Panc1 (cell line): ENCODE measurements around the gene C5. TPM values are rescaled to one million over a fixed set of nuclear protein-coding genes. Genes with fewer than 3 reads are reported as not detected.

Experiments
- ATAC-seq: fragments of 200-7000 bp; cut with Tn5 transposase; 2 replicates; pipeline ENCODE4 v1.9.1; 2020; ENCODE audit warnings: mild to moderate bottlenecking, moderate library complexity
- BruUV-seq: library from RNA; stranded (reverse); fragments of 400-500 nt; replicated peaks from 2 replicates; lab custom pipeline; 2021; lab: Mats Ljungman, UMichigan
- CTCF ChIA-PET: fragments of 300-600 bp; sonication (Branson Sonifier 250); formaldehyde crosslinking; loops from one replicate; lab custom pipeline; 2022; ENCODE audit warnings: antibody characterized with exemption; lab: Charles Lee
- POLR2A ChIA-PET: fragments of 300-600 bp; sonication (Branson Sonifier 250); formaldehyde crosslinking; loops from one replicate; lab custom pipeline; 2022; ENCODE audit warnings: antibody characterized with exemption; lab: Charles Lee
- DNase-seq: peaks from one replicate; pipeline ENCODE4 v3.0.0-alpha.2; 2010; ENCODE audit warnings: low read depth, low spot score
- H3K27ac ChIP-seq: 2 replicates; pipeline ENCODE4 v1.5.1; 2011; ENCODE audit warnings: mild to moderate bottlenecking, low read length, inconsistent platforms
- H3K27me3 ChIP-seq: fragments of 200-500 bp; sonication (Bioruptor generic); 2 replicates; pipeline ENCODE4 v1.6.0; 2014; ENCODE audit warnings: low read length, inconsistent platforms; ENCODE audit not compliant: control insufficient read depth, insufficient read depth
- H3K36me3 ChIP-seq: fragments of 200-500 bp; sonication (Bioruptor generic); 2 replicates; pipeline ENCODE4 v1.5.1; 2014; ENCODE audit warnings: inconsistent platforms, mild to moderate bottlenecking, low read length, moderate library complexity; ENCODE audit not compliant: control insufficient read depth, insufficient read depth
- H3K4me1 ChIP-seq: 2 replicates; pipeline ENCODE4 v1.5.1; 2011; ENCODE audit warnings: inconsistent platforms, mild to moderate bottlenecking, low read length, moderate library complexity; ENCODE audit not compliant: control insufficient read depth, insufficient read depth
- H3K4me3 ChIP-seq, 2 experiments: 2 replicates each; pipeline ENCODE4 v1.5.1; 2011 to 2012; ENCODE audit warnings: low read depth in 2 of 2, low read length in 2 of 2, mild to moderate bottlenecking in 2 of 2, inconsistent platforms in 1 of 2, moderate library complexity in 1 of 2
- H3K9me3 ChIP-seq: fragments of 200-500 bp; sonication (Bioruptor generic); 2 replicates; pipeline ENCODE4 v1.5.1; 2014; ENCODE audit warnings: low read depth, mild to moderate bottlenecking, inconsistent platforms, low read length, moderate library complexity; ENCODE audit not compliant: control insufficient read depth, insufficient read depth
- POLR2AphosphoS5 ChIP-seq: IDR thresholded peaks from 2 replicates; pipeline ENCODE4 v1.6.1; 2012; ENCODE audit warnings: mild to moderate bottlenecking, low read depth, low read length, moderate library complexity
- SIN3A ChIP-seq: IDR thresholded peaks from 2 replicates; pipeline ENCODE4 v1.6.1; 2012; ENCODE audit warnings: low read depth, mild to moderate bottlenecking, low read length, moderate library complexity, borderline replicate concordance; ENCODE audit not compliant: insufficient read depth
- TCF7L2 ChIP-seq: IDR thresholded peaks from 2 replicates; pipeline ENCODE4 v1.6.1; 2011; ENCODE audit warnings: mild to moderate bottlenecking, low read depth, low read length, inconsistent platforms
- in situ Hi-C: cut with HindIII; loops from 2 replicates; pipeline ENCODE4 v1.10.0; 2016; ENCODE audit warnings: low sequenced_read_pairs, low pct_unique_long_range_greater_than_20kb
- intact Hi-C: fragments of 100-400 bp; cut with micrococcal nuclease; formaldehyde crosslinking; loops from one replicate; pipeline ENCODE4 v1.10.0; 2022; ENCODE audit not compliant: unreplicated experiment
- total RNA-seq: library from RNA; stranded (reverse); gene quantifications from one replicate; pipeline ENCODE4 v1.2.1, GENCODE V29; 2021; ENCODE audit not compliant: unreplicated experiment
- TF ChIP-seq, protein P1 (sequence below), 2 experiments: IDR thresholded peaks; 2 replicates each; pipeline ENCODE4 v1.6.1; 2011 to 2012; ENCODE audit warnings: low read depth in 2 of 2, control low read depth in 1 of 2, low read length in 1 of 2, mild to moderate bottlenecking in 1 of 2, moderate library complexity in 1 of 2; ENCODE audit not compliant: insufficient read depth in 1 of 2
- TF ChIP-seq, protein P2 (sequence below): fragments of 450-650 bp; IDR thresholded peaks from 2 replicates; pipeline ENCODE4 v1.5.1; 2017; ENCODE audit warnings: mild to moderate bottlenecking

Gene C5
- total RNA-seq, 1 experiment from 2014 or later = 1.6 TPM

DNA sequence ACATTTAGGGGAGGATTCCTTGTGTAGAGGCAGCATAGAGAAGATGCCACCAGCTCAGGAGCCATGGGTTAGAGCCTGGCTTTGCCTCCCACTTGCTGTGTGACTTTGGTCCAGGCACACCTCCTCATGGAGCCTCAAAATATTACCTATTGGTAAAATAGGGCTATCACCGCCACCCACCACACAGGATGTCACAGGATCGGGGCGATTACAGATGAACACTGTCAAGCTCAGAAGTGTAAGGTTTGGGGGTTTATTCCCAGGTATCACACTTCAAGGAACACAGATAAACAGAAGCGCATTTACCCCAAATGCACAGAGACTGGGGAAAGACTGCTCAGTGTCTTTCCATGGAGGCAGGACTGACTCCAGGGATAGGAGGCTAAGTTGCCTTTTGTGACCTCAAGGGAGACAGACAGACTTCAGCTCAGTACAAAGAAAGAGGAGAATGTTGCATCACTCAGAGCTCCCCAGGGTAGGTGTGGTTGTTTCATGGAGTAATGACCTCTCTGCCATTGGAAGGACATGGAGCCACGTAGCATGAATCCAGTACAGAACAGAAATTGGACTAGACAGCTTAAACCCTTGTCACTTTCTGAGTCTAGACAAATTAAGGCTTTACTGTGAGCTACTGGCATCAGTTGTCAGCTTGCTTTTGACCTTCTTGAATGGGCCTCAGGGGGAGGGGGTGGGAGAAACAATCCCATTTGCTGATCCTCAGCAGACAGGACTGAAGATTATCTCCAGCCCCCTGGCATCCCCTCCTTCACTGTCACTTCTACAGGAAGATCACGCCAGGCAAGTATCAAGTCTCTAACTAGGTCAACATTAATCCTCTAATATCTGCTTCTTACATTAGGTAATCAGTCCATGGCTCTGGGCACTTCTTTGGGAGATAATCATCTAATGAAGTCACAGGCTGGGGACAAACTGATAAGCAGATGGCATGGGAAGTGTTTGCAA lies 130.0 kb downstream of the C5 start:
- Histone ChIP-seq H3K27ac (no peak overlapping the region), H3K4me1 (peaks cover 3% of the 10 kb centered on the region; the same call in 1 of the 2 replicates), H3K4me3 (no peak overlapping the region), H3K27me3 (no peaks in the 10 kb centered on the region), H3K36me3 (no peaks in the 10 kb centered on the region), H3K9me3 (no peaks in the 10 kb centered on the region)
- intact Hi-C loops = no loop called here
- in situ Hi-C loops = no loop called here
- TF ChIP-seq SIN3A (no peak), TCF7L2 (no peak), POLR2AphosphoS5 (no peak)
- TF ChIP-seq, protein P1, sequence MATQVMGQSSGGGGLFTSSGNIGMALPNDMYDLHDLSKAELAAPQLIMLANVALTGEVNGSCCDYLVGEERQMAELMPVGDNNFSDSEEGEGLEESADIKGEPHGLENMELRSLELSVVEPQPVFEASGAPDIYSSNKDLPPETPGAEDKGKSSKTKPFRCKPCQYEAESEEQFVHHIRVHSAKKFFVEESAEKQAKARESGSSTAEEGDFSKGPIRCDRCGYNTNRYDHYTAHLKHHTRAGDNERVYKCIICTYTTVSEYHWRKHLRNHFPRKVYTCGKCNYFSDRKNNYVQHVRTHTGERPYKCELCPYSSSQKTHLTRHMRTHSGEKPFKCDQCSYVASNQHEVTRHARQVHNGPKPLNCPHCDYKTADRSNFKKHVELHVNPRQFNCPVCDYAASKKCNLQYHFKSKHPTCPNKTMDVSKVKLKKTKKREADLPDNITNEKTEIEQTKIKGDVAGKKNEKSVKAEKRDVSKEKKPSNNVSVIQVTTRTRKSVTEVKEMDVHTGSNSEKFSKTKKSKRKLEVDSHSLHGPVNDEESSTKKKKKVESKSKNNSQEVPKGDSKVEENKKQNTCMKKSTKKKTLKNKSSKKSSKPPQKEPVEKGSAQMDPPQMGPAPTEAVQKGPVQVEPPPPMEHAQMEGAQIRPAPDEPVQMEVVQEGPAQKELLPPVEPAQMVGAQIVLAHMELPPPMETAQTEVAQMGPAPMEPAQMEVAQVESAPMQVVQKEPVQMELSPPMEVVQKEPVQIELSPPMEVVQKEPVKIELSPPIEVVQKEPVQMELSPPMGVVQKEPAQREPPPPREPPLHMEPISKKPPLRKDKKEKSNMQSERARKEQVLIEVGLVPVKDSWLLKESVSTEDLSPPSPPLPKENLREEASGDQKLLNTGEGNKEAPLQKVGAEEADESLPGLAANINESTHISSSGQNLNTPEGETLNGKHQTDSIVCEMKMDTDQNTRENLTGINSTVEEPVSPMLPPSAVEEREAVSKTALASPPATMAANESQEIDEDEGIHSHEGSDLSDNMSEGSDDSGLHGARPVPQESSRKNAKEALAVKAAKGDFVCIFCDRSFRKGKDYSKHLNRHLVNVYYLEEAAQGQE (IDR thresholded peaks at IDR 0.05; ENCODE audit: insufficient read depth in 1 of 2, low read depth in 2 of 2, low read length in 1 of 2) = no peak
- TF ChIP-seq, protein P2, sequence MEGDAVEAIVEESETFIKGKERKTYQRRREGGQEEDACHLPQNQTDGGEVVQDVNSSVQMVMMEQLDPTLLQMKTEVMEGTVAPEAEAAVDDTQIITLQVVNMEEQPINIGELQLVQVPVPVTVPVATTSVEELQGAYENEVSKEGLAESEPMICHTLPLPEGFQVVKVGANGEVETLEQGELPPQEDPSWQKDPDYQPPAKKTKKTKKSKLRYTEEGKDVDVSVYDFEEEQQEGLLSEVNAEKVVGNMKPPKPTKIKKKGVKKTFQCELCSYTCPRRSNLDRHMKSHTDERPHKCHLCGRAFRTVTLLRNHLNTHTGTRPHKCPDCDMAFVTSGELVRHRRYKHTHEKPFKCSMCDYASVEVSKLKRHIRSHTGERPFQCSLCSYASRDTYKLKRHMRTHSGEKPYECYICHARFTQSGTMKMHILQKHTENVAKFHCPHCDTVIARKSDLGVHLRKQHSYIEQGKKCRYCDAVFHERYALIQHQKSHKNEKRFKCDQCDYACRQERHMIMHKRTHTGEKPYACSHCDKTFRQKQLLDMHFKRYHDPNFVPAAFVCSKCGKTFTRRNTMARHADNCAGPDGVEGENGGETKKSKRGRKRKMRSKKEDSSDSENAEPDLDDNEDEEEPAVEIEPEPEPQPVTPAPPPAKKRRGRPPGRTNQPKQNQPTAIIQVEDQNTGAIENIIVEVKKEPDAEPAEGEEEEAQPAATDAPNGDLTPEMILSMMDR = no peak
- ChIA-PET CTCF (no interaction called here), POLR2A (interaction anchor here (0.6 kb wide), 1 partner anchor 159 kb away, joined by 6 read pairs; no protein-coding TSS in a partner anchor)
- BruUV-seq = no TSS peak
- ATAC-seq (no peak), DNase-seq (no peak)

DNA sequence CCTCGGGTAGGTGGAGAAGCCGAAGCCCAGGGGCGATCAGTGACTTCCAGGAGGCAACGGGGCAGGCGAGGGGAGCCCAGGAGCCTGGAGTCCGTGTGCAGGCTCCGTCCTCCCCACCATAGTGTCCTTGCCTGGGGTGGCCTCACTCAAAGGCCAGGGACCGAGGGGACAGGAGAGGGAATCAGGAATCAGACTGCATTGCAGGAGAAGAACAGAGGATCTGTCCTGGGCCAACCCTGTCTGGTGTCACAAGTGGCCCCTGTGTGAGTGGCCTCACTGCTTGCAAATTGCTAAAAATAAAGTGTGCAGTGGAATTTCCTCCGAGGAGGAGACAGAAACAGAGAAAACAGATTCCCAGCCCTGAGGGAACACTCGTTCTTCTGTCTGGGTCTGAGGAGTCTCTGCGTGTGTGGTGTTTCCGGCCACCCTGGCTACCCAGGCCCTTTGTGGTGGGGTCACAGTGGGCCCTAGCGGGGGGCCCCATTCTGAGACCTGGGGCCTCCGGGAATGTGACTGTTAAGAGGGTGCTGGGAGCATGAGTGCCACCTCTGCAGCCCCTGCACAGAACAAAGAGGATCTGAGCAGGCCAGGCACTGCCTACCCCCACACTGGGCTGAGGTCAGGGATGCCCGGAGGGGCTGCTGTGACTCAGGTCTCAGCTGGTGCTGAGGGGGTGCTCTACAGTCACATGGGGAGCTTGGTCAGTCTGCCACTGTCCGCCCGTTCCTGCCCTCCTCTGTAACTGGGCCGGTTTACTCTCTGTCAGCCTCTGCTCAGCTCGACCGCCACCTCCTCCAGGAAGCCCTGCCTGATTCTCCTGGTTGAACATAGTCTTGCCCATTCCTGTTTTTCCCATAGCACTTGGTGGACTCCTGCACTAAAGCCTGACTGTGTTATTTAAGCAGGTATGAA lies 130.9 kb downstream of the C5 start:
- CTCF ChIA-PET = no interaction called here
- intact Hi-C loops (no loop called here), in situ Hi-C loops (no loop called here)
- peaks cover 3% of the 10 kb centered on the region; the same call in 1 of the 2 replicates for H3K4me1 ChIP-seq
- H3K27me3 ChIP-seq = no peaks in the 10 kb centered on the region
- no peak overlapping the region for H3K4me3 ChIP-seq
- no TSS peak for BruUV-seq
- H3K27ac ChIP-seq = no peak overlapping the region
- TF ChIP-seq POLR2AphosphoS5 = no peak
- TF ChIP-seq TCF7L2 = no peak
- TF ChIP-seq, protein P2 = no peak
- no peak for TF ChIP-seq SIN3A
- TF ChIP-seq, protein P1 (IDR thresholded peaks at IDR 0.05; ENCODE audit: insufficient read depth in 1 of 2, low read depth in 2 of 2, low read length in 1 of 2) = no peak
- ATAC-seq (0 out of 2 replicates have a peak, but pooled peaks have one; percentile 13), DNase-seq (no peak)
- POLR2A ChIA-PET = no interaction called here
- no peaks in the 10 kb centered on the region for H3K36me3 ChIP-seq
- no peaks in the 10 kb centered on the region for H3K9me3 ChIP-seq
